ENCODE data around the gene MYZAP. TPM values are rescaled to one million over a fixed set of nuclear protein-coding genes. Genes with fewer than 3 reads are reported as not detected.

Gene MYZAP
- total and polyA plus RNA-seq, 2 of the 13 experiments (the other 11 are each of a cell fraction or from before 2014, with no cell fraction given), result not detected

- Histone ChIP-seq H3K9ac (ENCODE audit: insufficient read depth, low read depth, low read length) (no peak overlapping the region), H3K36me3 (replicated peaks in 1 of 2; ENCODE audit: control insufficient read depth in 1 of 2, insufficient read depth in 2 of 2, low read length in 2 of 2) (no peaks in the 10 kb centered on the region), H3K4me3 (replicated peaks in 1 of 3; ENCODE audit: insufficient read depth in 1 of 3, low read depth in 2 of 3, low read length in 3 of 3) (peak overlapping the region in 1 of 3 experiments; percentile 26; a peak in 1 of 6 replicates), H3K4me2 (ENCODE audit: low read depth, low read length) (peak overlapping the region; percentile 61; the same call in 1 of the 2 replicates), H3K27ac (ENCODE audit: extremely low read length, insufficient read depth, low read length) (no peak overlapping the region), H3K4me1 (ENCODE audit: insufficient read depth, low read length) (no peaks in the 10 kb centered on the region), H4K20me1 (ENCODE audit: insufficient read depth, low read length) (no peaks in the 10 kb centered on the region), H2AFZ (ENCODE audit: low read length) (no peak overlapping the region), H3K79me2 (ENCODE audit: insufficient read depth, low read length) (no peaks in the 10 kb centered on the region), H3K27me3 (ENCODE audit: control insufficient read depth in 1 of 2, insufficient read depth in 2 of 2, low read length in 2 of 2) (peaks cover 5 to 51% of the 10 kb centered on the region in 2 experiments), H3K9me3 (ENCODE audit: low read length) (no peaks in the 10 kb centered on the region)
- FAIRE-seq (no peak), DNase-seq (ENCODE audit: low spot score) (no peak), ATAC-seq (no peak)
- BruUV-seq (replicated peaks), result no TSS peak
- WGBS (ENCODE audit: low lambda C conversion rate), result 60% methylated on average over 8 of the region's 18 CpGs
- POLR2A ChIA-PET, result no interaction called here
- CTCF ChIA-PET (ENCODE audit: low intra/inter-chr PET ratio, low total read pairs), result no interaction called here
- in situ Hi-C loops (cut with HindIII; ENCODE audit: extremely low pct_ligation_motif_present, low pct_unique_long_range_greater_than_20kb) (no loop called here), intact Hi-C loops (cut with micrococcal nuclease; ENCODE audit: unreplicated experiment) (no loop called here)
- no peak for TF ChIP-seq CCAR2 (optimal IDR thresholded peaks at IDR 0.05; ENCODE audit: low read depth, low read length)
- TF ChIP-seq TRIM24 (CRISPR knock-in tag; IDR thresholded peaks at IDR 0.05), result no peak
- no peak for TF ChIP-seq MAZ (IDR thresholded peaks at IDR 0.05; ENCODE audit: borderline replicate concordance, low read depth, low read length)
- no peak for TF ChIP-seq MAZ (CRISPR knock-in tag; IDR thresholded peaks at IDR 0.05; ENCODE audit: low read depth)
- no peak for TF ChIP-seq ZNF652 (CRISPR knock-in tag; IDR thresholded peaks at IDR 0.05; ENCODE audit: borderline replicate concordance, low read depth)
- TF ChIP-seq ZNF143 (CRISPR knock-in tag; IDR thresholded peaks at IDR 0.05), result no peak
- TF ChIP-seq KIAA2018 (CRISPR knock-in tag; IDR thresholded peaks at IDR 0.05; ENCODE audit: borderline replicate concordance), result no peak
- TF ChIP-seq PLRG1 (conservative IDR thresholded peaks at IDR 0.05), result no peak
- TF ChIP-seq NCOR1 (IDR thresholded peaks at IDR 0.05; ENCODE audit: borderline replicate concordance, low read length), result no peak
- TF ChIP-seq HES4 (CRISPR knock-in tag; IDR thresholded peaks at IDR 0.05; ENCODE audit: borderline replicate concordance), result no peak
These were observed 375 bp upstream of the MYZAP start for GRCh38 chr15:57591237-57591821.
